Peyer's patch (tissue), 4 donors: ENCODE measurements around the gene HORMAD2.

Experiments
- POLR2A ChIP-seq, 2 donors: fragments of 450-650 bp; IDR thresholded peaks; one replicate each; pipeline ENCODE4 v1.5.1; 2017; ENCODE audit warnings: antibody characterized with exemption in 2 of 2, mild to moderate bottlenecking in 2 of 2, moderate library complexity in 2 of 2
- TF ChIP-seq, protein P1 (sequence below), 6 experiments: fragments of 450-650 bp in 4 of 6; fragments of 200-600 bp in 2 of 6; sonication (generic) in 1 of 6; IDR thresholded peaks; one replicate each; pipeline ENCODE4 v1.5.1; 2017 to 2019; ENCODE audit warnings: antibody characterized with exemption in 6 of 6, mild to moderate bottlenecking in 3 of 6, moderate library complexity in 1 of 6

DNA sequence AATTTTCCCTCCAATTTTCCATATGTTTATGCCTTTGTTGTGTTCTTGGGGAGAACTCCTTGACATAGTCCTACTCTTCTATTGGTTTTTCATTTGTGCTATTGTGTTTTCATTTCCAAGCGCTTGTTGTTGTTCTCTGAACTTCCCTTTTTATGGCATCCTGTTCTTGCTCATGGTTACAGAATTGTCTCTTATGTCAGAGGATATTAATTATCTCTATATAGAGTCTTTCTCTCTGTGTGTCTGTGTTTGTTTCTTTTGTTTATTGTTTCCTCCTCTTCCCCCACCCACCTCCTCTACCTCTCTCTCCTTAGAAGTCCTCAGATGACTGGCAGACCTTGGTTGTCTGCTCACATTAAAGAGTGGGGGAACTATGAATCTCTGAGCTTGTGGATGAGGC, 69.9 kb downstream of the HORMAD2 start:
- TF ChIP-seq, protein P1, sequence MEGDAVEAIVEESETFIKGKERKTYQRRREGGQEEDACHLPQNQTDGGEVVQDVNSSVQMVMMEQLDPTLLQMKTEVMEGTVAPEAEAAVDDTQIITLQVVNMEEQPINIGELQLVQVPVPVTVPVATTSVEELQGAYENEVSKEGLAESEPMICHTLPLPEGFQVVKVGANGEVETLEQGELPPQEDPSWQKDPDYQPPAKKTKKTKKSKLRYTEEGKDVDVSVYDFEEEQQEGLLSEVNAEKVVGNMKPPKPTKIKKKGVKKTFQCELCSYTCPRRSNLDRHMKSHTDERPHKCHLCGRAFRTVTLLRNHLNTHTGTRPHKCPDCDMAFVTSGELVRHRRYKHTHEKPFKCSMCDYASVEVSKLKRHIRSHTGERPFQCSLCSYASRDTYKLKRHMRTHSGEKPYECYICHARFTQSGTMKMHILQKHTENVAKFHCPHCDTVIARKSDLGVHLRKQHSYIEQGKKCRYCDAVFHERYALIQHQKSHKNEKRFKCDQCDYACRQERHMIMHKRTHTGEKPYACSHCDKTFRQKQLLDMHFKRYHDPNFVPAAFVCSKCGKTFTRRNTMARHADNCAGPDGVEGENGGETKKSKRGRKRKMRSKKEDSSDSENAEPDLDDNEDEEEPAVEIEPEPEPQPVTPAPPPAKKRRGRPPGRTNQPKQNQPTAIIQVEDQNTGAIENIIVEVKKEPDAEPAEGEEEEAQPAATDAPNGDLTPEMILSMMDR (IDR thresholded peaks at IDR 0.05): no peak
- no peak for TF ChIP-seq POLR2A (IDR thresholded peaks at IDR 0.05)
